OCI-LY1 (cell line): ENCODE data around the gene DYNC2H1.

Experiments used
- H2AFZ ChIP-seq: fragments of 200-600 bp; sonication (generic), shearing (Covaris generic); 2 replicates; pipeline ENCODE4 v1.6.0; 2014; ENCODE audit warnings: antibody characterized with exemption, mild to moderate bottlenecking, low read length
- H3F3A ChIP-seq: fragments of 200-600 bp; sonication (generic), shearing (Covaris generic); 2 replicates; pipeline ENCODE4 v1.6.0; 2014; ENCODE audit warnings: mild to moderate bottlenecking, antibody characterized with exemption, low read length, moderate library complexity; ENCODE audit not compliant: insufficient read depth
- H3K27ac ChIP-seq: fragments of 200-600 bp; sonication (generic); 2 replicates; pipeline ENCODE4 v1.5.1; 2014; ENCODE audit warnings: low read length, mixed run types, mild to moderate bottlenecking, low read depth; ENCODE audit not compliant: poor library complexity, severe bottlenecking
- H3K27me3 ChIP-seq: fragments of 200-600 bp; sonication (generic); 2 replicates; pipeline ENCODE4 v1.6.0; 2014; ENCODE audit warnings: antibody characterized with exemption, mild to moderate bottlenecking, low read length, moderate library complexity; ENCODE audit not compliant: insufficient read depth
- H3K36me3 ChIP-seq: fragments of 200-600 bp; sonication (generic); 2 replicates; pipeline ENCODE4 v1.6.1; 2014; ENCODE audit warnings: mild to moderate bottlenecking, antibody characterized with exemption, low read length, moderate library complexity, mixed read lengths; ENCODE audit not compliant: insufficient read depth
- H3K4me1 ChIP-seq: fragments of 200-600 bp; sonication (generic); 2 replicates; pipeline ENCODE4 v1.5.1; 2014; ENCODE audit warnings: mild to moderate bottlenecking, low read length, moderate library complexity; ENCODE audit not compliant: insufficient read depth, severe bottlenecking
- H3K4me2 ChIP-seq: fragments of 200-600 bp; sonication (generic), shearing (Covaris generic); 2 replicates; pipeline ENCODE4 v1.6.1; 2014; ENCODE audit warnings: low read length
- H3K4me3 ChIP-seq: fragments of 200-600 bp; sonication (generic); 2 replicates; pipeline ENCODE4 v1.5.1; 2014; ENCODE audit warnings: low read length, low read depth, mild to moderate bottlenecking, mixed read lengths; ENCODE audit not compliant: poor library complexity, severe bottlenecking
- H3K79me2 ChIP-seq: fragments of 200-600 bp; shearing (Covaris generic); 2 replicates; pipeline ENCODE4 v1.6.1; 2016; ENCODE audit warnings: mixed run types, low read length, mixed read lengths; ENCODE audit not compliant: insufficient read depth
- H3K9ac ChIP-seq: fragments of 200-600 bp; sonication (generic), shearing (Covaris generic); 2 replicates; pipeline ENCODE4 v1.6.1; 2014; ENCODE audit warnings: mild to moderate bottlenecking, low read length, mixed read lengths
- H3K9me2 ChIP-seq: fragments of 200-600 bp; sonication (generic), shearing (Covaris generic); 2 replicates; pipeline ENCODE4 v1.6.1; 2014; ENCODE audit warnings: low read depth, mild to moderate bottlenecking, low read length, mixed read lengths
- H3K9me3 ChIP-seq: fragments of 200-600 bp; shearing (Covaris generic); 2 replicates; pipeline ENCODE4 v1.6.1; 2014; ENCODE audit warnings: low read length, mixed read lengths
- H4K20me1 ChIP-seq: fragments of 200-600 bp; sonication (generic), shearing (Covaris generic); 2 replicates; pipeline ENCODE4 v1.6.0; 2016; ENCODE audit warnings: mild to moderate bottlenecking, low read length; ENCODE audit not compliant: insufficient read depth
- EZH2 ChIP-seq: fragments of 200-600 bp; sonication (generic), shearing (Covaris generic); IDR thresholded peaks from 2 replicates; pipeline ENCODE4 v1.8.0; 2017; ENCODE audit warnings: borderline replicate concordance, mixed run types, mild to moderate bottlenecking, antibody characterized with exemption, low read length, moderate library complexity, mixed read lengths
- TF ChIP-seq, protein P1 (sequence below): fragments of 200-600 bp; sonication (generic), shearing (Covaris generic); IDR thresholded peaks from 2 replicates; pipeline ENCODE4 v1.5.1; 2017; ENCODE audit warnings: mild to moderate bottlenecking, antibody characterized with exemption, low read length, moderate library complexity, mixed read lengths

The DYNC2H1 gene

DNA sequence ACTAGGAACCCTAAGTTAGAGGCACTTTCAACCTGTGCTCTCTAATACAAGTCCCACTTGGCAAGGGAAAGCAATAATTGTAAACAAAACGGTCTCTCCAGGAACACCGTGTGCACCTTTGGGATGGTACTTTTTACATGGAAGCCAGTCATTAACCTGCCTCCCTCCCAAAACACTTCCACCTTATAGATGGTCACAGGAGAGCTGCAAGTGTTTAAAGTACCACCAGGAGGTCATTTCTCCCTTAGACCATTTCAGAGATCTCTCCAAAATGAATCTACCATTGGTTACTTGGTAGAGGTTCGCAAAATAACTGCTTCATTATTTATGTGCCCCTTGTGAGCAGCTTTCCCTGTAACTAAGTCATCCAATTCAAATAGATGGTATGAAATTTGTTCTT, 375.3 kb downstream of the DYNC2H1 start:
- Histone ChIP-seq H3K27me3 (no peaks in the 10 kb centered on the region), H3F3A (no peaks in the 10 kb centered on the region), H2AFZ (no peak overlapping the region), H4K20me1 (no peaks in the 10 kb centered on the region), H3K4me3 (no peak overlapping the region), H3K27ac (no peak overlapping the region), H3K4me2 (no peak overlapping the region), H3K9me2 (no peaks in the 10 kb centered on the region), H3K4me1 (no peaks in the 10 kb centered on the region), H3K9me3 (no peaks in the 10 kb centered on the region), H3K79me2 (no peaks in the 10 kb centered on the region), H3K9ac (no peak overlapping the region), H3K36me3 (no peaks in the 10 kb centered on the region)
- TF ChIP-seq, protein P1, sequence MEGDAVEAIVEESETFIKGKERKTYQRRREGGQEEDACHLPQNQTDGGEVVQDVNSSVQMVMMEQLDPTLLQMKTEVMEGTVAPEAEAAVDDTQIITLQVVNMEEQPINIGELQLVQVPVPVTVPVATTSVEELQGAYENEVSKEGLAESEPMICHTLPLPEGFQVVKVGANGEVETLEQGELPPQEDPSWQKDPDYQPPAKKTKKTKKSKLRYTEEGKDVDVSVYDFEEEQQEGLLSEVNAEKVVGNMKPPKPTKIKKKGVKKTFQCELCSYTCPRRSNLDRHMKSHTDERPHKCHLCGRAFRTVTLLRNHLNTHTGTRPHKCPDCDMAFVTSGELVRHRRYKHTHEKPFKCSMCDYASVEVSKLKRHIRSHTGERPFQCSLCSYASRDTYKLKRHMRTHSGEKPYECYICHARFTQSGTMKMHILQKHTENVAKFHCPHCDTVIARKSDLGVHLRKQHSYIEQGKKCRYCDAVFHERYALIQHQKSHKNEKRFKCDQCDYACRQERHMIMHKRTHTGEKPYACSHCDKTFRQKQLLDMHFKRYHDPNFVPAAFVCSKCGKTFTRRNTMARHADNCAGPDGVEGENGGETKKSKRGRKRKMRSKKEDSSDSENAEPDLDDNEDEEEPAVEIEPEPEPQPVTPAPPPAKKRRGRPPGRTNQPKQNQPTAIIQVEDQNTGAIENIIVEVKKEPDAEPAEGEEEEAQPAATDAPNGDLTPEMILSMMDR = no peak
- no peak for TF ChIP-seq EZH2

DNA sequence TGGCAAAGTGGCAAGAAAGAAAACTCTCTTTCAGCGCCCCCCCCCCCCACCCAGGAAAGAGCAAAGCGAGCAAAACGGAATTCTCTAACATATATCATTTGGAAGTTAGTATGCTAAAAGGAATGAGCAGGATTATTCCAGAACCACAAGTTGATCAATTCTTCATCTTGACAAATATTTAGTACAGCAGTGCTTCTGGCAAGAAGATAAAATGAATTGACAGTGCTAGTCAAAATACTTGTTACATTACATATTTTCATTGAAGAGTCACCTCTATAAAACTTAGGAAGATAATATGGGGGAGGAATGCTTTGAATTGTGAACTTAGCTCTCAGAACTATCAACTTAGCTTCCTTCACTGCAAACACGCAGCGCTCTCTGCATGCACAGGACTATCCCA, 377.4 kb downstream of the DYNC2H1 start:
- H3K4me2 ChIP-seq = no peak overlapping the region
- no peak overlapping the region for H3K27ac ChIP-seq
- no peak overlapping the region for H3K9ac ChIP-seq
- no peaks in the 10 kb centered on the region for H3K9me2 ChIP-seq
- no peaks in the 10 kb centered on the region for H3K36me3 ChIP-seq
- H3K9me3 ChIP-seq = no peaks in the 10 kb centered on the region
- H3F3A ChIP-seq = no peaks in the 10 kb centered on the region
- H3K27me3 ChIP-seq = no peaks in the 10 kb centered on the region
- H3K4me3 ChIP-seq = no peak overlapping the region
- no peak overlapping the region for H2AFZ ChIP-seq
- H4K20me1 ChIP-seq = no peaks in the 10 kb centered on the region
- H3K79me2 ChIP-seq = no peaks in the 10 kb centered on the region
- H3K4me1 ChIP-seq = no peaks in the 10 kb centered on the region
- no peak for TF ChIP-seq EZH2
- TF ChIP-seq, protein P1 = no peak

DNA sequence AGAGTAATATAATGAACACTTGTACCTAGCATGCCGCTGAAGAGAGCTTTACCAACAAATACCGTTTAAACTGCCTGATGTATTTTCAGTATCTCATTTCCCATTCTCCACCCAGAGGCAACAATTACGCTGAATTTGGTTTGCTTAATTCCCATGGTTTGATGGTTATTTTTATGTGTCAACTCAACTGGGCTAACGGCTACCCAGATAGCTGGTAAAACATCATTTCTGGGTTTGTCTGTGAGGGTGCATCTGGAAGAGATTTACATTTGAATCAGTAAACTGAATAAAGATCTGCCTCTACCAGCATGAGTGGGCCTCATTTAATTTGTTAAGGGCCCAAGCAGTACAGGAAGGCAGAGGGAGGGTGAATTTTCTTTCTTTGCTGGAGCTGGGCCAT, 377.9 kb downstream of the DYNC2H1 start:
- no peaks in the 10 kb centered on the region for H3K9me3 ChIP-seq
- no peaks in the 10 kb centered on the region for H3K79me2 ChIP-seq
- H3K27me3 ChIP-seq = no peaks in the 10 kb centered on the region
- no peaks in the 10 kb centered on the region for H3K4me1 ChIP-seq
- H3K9me2 ChIP-seq = no peaks in the 10 kb centered on the region
- no peak overlapping the region for H2AFZ ChIP-seq
- H3K36me3 ChIP-seq = no peaks in the 10 kb centered on the region
- H3K4me3 ChIP-seq = no peak overlapping the region
- H3F3A ChIP-seq = no peaks in the 10 kb centered on the region
- H4K20me1 ChIP-seq = no peaks in the 10 kb centered on the region
- H3K27ac ChIP-seq = no peak overlapping the region
- no peak for TF ChIP-seq EZH2
- TF ChIP-seq, protein P1 = no peak
- H3K9ac ChIP-seq = no peak overlapping the region
- H3K4me2 ChIP-seq = no peak overlapping the region
